Osteoblast (primary cell): Measurements from ENCODE around the gene GABBR2. TPM values are rescaled to one million over a fixed set of nuclear protein-coding genes. Genes with fewer than 3 reads are reported as not detected.

Experiments used
- DNase-seq: peaks from one replicate; pipeline ENCODE4 v3.0.0; 2011; ENCODE audit warnings: low spot score, mixed read lengths; ENCODE audit not compliant: insufficient read length; ENCODE audit errors: missing footprints
- H2AFZ ChIP-seq: 2 replicates; pipeline ENCODE4 v1.6.0; 2011; ENCODE audit warnings: mild to moderate bottlenecking, low read length
- H3K27ac ChIP-seq: 2 replicates; pipeline ENCODE4 v1.5.1; 2011; ENCODE audit warnings: mild to moderate bottlenecking, low read depth, low read length, moderate library complexity
- H3K27me3 ChIP-seq: 2 replicates; pipeline ENCODE4 v1.6.0; 2012; ENCODE audit warnings: mild to moderate bottlenecking, control low read depth, inconsistent platforms, low read length, moderate library complexity; ENCODE audit not compliant: insufficient read depth
- H3K36me3 ChIP-seq: 2 replicates; pipeline ENCODE4 v1.5.1; 2011; ENCODE audit warnings: mild to moderate bottlenecking, low read length, control low read depth, moderate library complexity; ENCODE audit not compliant: insufficient read depth
- H3K4me1 ChIP-seq: 2 replicates; pipeline ENCODE4 v1.5.1; 2011; ENCODE audit warnings: mild to moderate bottlenecking, low read length, control low read depth, moderate library complexity; ENCODE audit not compliant: insufficient read depth
- H3K4me2 ChIP-seq: 2 replicates; pipeline ENCODE4 v1.6.0; 2011; ENCODE audit warnings: mild to moderate bottlenecking, low read length; ENCODE audit not compliant: insufficient read depth
- H3K4me3 ChIP-seq: fragments of 200-600 bp; sonication (generic); 3 replicates; pipeline ENCODE4 v1.5.1; 2012; ENCODE audit warnings: mild to moderate bottlenecking, low read length, inconsistent platforms; ENCODE audit not compliant: insufficient read depth
- H3K79me2 ChIP-seq: 2 replicates; pipeline ENCODE4 v1.6.0; 2012; ENCODE audit warnings: mild to moderate bottlenecking, low read length, control low read depth, inconsistent platforms; ENCODE audit not compliant: insufficient read depth
- H3K9me3 ChIP-seq: 2 replicates; pipeline ENCODE4 v1.5.1; 2011; ENCODE audit warnings: low read depth, low read length, control low read depth
- H4K20me1 ChIP-seq: 2 replicates; pipeline ENCODE4 v1.6.0; 2012; ENCODE audit warnings: mild to moderate bottlenecking, low read length, control low read depth; ENCODE audit not compliant: insufficient read depth
- CTCF ChIP-seq: IDR thresholded peaks from 2 replicates; pipeline ENCODE4 v1.5.1; 2011; ENCODE audit warnings: mild to moderate bottlenecking, low read depth, low read length, moderate library complexity; ENCODE audit errors: extremely low read depth
- total RNA-seq: library from RNA; depleted of rRNA; stranded (reverse); fragments of >200 nt; gene quantifications from 2 replicates; pipeline ENCODE4 v1.2.3, GENCODE V29; 2012

Gene GABBR2
- total RNA-seq, 1 donor = under 0.01 TPM

DNA sequence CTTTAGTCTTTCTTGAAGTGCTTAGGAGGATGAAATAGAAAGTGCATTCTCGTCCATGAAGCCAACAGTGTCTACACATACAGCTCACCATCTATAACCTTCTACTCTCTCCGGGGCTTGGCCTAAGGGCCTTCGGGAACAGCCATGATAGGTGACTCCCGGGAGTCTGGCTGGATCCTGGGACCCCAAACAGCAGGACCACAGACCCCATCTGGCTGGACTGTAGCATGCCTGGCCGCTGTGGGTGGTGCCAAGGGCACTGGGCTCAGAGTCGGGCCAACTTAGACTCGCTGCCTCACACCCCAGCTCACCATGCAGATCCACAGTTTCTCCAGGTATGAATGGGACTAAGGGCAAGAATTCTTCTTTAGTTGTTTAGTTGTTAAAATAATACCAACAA, 16.3 kb downstream of the GABBR2 start:
- H3K4me1 ChIP-seq = no peaks in the 10 kb centered on the region
- H2AFZ ChIP-seq = no peak overlapping the region
- DNase-seq = no peak
- H3K79me2 ChIP-seq = no peaks in the 10 kb centered on the region
- no peaks in the 10 kb centered on the region for H3K36me3 ChIP-seq
- no peak overlapping the region for H3K27ac ChIP-seq
- H3K9me3 ChIP-seq = no peaks in the 10 kb centered on the region
- no peak overlapping the region for H3K4me2 ChIP-seq
- H3K4me3 ChIP-seq = no peak overlapping the region
- no peak for TF ChIP-seq CTCF
- H3K27me3 ChIP-seq = peaks cover 38% of the 10 kb centered on the region
- H4K20me1 ChIP-seq = no peaks in the 10 kb centered on the region

DNA sequence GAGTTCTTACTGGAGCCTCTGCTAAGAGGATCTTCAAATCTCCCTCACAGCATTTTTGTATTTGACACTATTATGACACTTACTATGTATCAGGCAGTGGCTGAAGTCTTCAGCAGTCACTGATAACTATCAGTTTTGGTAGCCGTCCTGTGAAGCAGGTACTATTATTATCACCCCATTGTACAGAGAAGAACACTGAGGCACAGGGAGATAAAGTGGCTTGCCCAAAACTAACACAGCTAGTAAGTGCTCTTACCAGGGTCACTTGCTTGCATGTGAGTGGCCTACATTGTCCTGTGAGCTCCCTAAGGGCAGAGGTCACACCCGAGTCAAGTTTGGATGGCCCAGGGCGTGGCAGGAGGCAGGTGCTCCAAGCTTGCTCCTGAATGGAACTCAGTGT, 16.8 kb downstream of the GABBR2 start:
- no peaks in the 10 kb centered on the region for H3K4me1 ChIP-seq
- no peaks in the 10 kb centered on the region for H3K9me3 ChIP-seq
- no peak overlapping the region for H2AFZ ChIP-seq
- H3K79me2 ChIP-seq = no peaks in the 10 kb centered on the region
- H3K4me2 ChIP-seq = no peak overlapping the region
- no peaks in the 10 kb centered on the region for H3K36me3 ChIP-seq
- DNase-seq = no peak
- H3K27ac ChIP-seq = no peak overlapping the region
- H3K27me3 ChIP-seq = peaks cover 38% of the 10 kb centered on the region
- no peak overlapping the region for H3K4me3 ChIP-seq
- H4K20me1 ChIP-seq = no peaks in the 10 kb centered on the region
- no peak for TF ChIP-seq CTCF

DNA sequence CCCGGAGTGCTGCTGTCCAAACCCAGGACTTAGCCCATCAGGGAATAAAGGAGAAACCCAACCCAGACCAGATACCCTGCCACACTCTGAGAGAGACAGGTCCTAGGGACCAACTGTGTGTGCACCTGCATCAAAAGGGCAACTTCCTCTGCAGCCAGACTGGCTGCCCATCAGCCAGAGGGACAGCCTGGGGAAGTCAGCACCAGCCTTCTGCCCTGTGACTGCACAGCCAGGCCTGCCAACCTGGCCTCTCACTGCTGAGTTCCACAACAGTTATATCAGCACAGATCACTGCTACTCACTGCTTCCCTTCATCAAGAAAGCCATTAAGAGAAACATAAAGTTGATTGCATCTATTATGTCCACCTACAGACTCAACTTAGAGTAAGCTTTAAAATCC, 18.0 kb downstream of the GABBR2 start:
- H3K27me3 ChIP-seq = peaks cover 31% of the 10 kb centered on the region
- H3K79me2 ChIP-seq = no peaks in the 10 kb centered on the region
- no peak for TF ChIP-seq CTCF
- H4K20me1 ChIP-seq = no peaks in the 10 kb centered on the region
- no peaks in the 10 kb centered on the region for H3K36me3 ChIP-seq
- no peak overlapping the region for H3K4me3 ChIP-seq
- no peak overlapping the region for H3K4me2 ChIP-seq
- DNase-seq = no peak
- H2AFZ ChIP-seq = no peak overlapping the region
- no peak overlapping the region for H3K27ac ChIP-seq
- H3K4me1 ChIP-seq = no peaks in the 10 kb centered on the region
- H3K9me3 ChIP-seq = no peaks in the 10 kb centered on the region

GRCh38 chr9:98688710-98689495, 19.8 kb downstream of the GABBR2 start:
- no peak overlapping the region for H3K4me2 ChIP-seq
- no peak overlapping the region for H3K4me3 ChIP-seq
- DNase-seq = no peak
- no peak for TF ChIP-seq CTCF
- H3K27me3 ChIP-seq = peaks cover 21% of the 10 kb centered on the region
- H3K79me2 ChIP-seq = no peaks in the 10 kb centered on the region
- H3K9me3 ChIP-seq = no peaks in the 10 kb centered on the region
- no peaks in the 10 kb centered on the region for H4K20me1 ChIP-seq
- H2AFZ ChIP-seq = no peak overlapping the region
- no peaks in the 10 kb centered on the region for H3K4me1 ChIP-seq
- no peak overlapping the region for H3K27ac ChIP-seq
- no peaks in the 10 kb centered on the region for H3K36me3 ChIP-seq
